SK-N-SH treated with all-trans-retinoic acid at 6 μM for 48 hours (cell line): ENCODE results near the gene YES1.

Source experiments
- ATAC-seq: fragments of 200-7000 bp; cut with Tn5 transposase; 3 replicates; pipeline ENCODE4 v1.9.1; 2020; ENCODE audit warnings: mild to moderate bottlenecking, moderate library complexity
- ARNTL ChIP-seq: fragments of 450-650 bp; formaldehyde crosslinking; IDR thresholded peaks from 2 replicates; pipeline ENCODE4 v1.5.0; 2020; ENCODE audit warnings: low read depth, mild to moderate bottlenecking, moderate library complexity, borderline replicate concordance
- BACH2 ChIP-seq: fragments of 250-450 bp; sonication (Bioruptor Pico); IDR thresholded peaks from 2 replicates; pipeline ENCODE4 v1.9.0; 2021; ENCODE audit warnings: mild to moderate bottlenecking, borderline replicate concordance
- CREB5 ChIP-seq: fragments of 250-450 bp; sonication (Bioruptor Pico); IDR thresholded peaks from 2 replicates; pipeline ENCODE4 v1.5.1; 2020; ENCODE audit warnings: low read depth, mild to moderate bottlenecking, moderate library complexity
- CSDC2 ChIP-seq: fragments of 250-450 bp; sonication (Bioruptor Pico); IDR thresholded peaks from 2 replicates; pipeline ENCODE4 v1.5.0; 2020; ENCODE audit warnings: mild to moderate bottlenecking, moderate library complexity
- GLIS3 ChIP-seq: fragments of 250-450 bp; sonication (Bioruptor Pico); IDR thresholded peaks from 2 replicates; pipeline ENCODE4 v1.5.0; 2020; ENCODE audit warnings: mild to moderate bottlenecking, moderate library complexity
- ISL1 ChIP-seq: fragments of 250-450 bp; sonication (Bioruptor Pico); IDR thresholded peaks from 2 replicates; pipeline ENCODE4 v2.1.2; 2022; ENCODE audit warnings: mild to moderate bottlenecking, moderate library complexity
- PATZ1 ChIP-seq: fragments of 250-450 bp; sonication (Bioruptor Pico); IDR thresholded peaks from 2 replicates; pipeline ENCODE4 v1.8.0; 2020; ENCODE audit warnings: mild to moderate bottlenecking, moderate library complexity, borderline replicate concordance
- POU6F1 ChIP-seq: fragments of 250-450 bp; sonication (Bioruptor Pico); IDR thresholded peaks from 2 replicates; pipeline ENCODE4 v1.8.0; 2021; ENCODE audit warnings: low read depth, mild to moderate bottlenecking, moderate library complexity, borderline replicate concordance
- RARB ChIP-seq: fragments of 250-450 bp; sonication (Bioruptor Pico); IDR thresholded peaks from 2 replicates; pipeline ENCODE4 v1.8.0; 2021; ENCODE audit warnings: mild to moderate bottlenecking, moderate library complexity
- SNAI2 ChIP-seq: fragments of 250-450 bp; sonication (Bioruptor Pico); IDR thresholded peaks from 2 replicates; pipeline ENCODE4 v1.5.0; 2020; ENCODE audit warnings: mild to moderate bottlenecking, moderate library complexity
- TCF4 ChIP-seq: fragments of 250-450 bp; sonication (Bioruptor Pico); IDR thresholded peaks from 2 replicates; pipeline ENCODE4 v1.8.0; 2021; ENCODE audit warnings: mild to moderate bottlenecking, moderate library complexity, borderline replicate concordance
- TOX ChIP-seq: fragments of 250-450 bp; sonication (Bioruptor Pico); IDR thresholded peaks from 2 replicates; pipeline ENCODE4 v1.8.0; 2021; ENCODE audit warnings: mild to moderate bottlenecking, moderate library complexity, borderline replicate concordance
- TSHZ2 ChIP-seq: fragments of 250-450 bp; sonication (Bioruptor Pico); IDR thresholded peaks from 2 replicates; pipeline ENCODE4 v1.5.0; 2020; ENCODE audit warnings: mild to moderate bottlenecking, moderate library complexity
- ZFP30 ChIP-seq: fragments of 450-650 bp; formaldehyde crosslinking; IDR thresholded peaks from 2 replicates; pipeline ENCODE4 v1.5.0; 2022; ENCODE audit warnings: mild to moderate bottlenecking, moderate library complexity
- ZNF565 ChIP-seq: fragments of 450-650 bp; formaldehyde crosslinking; conservative IDR thresholded peaks from 2 replicates; pipeline ENCODE4 v1.5.0; 2020; ENCODE audit warnings: low read depth, mild to moderate bottlenecking, moderate library complexity
- ZNF70 ChIP-seq: fragments of 450-650 bp; formaldehyde crosslinking; IDR thresholded peaks from 2 replicates; pipeline ENCODE4 v1.5.0; 2020; ENCODE audit warnings: mild to moderate bottlenecking, moderate library complexity
- ZNF8 ChIP-seq: fragments of 450-650 bp; formaldehyde crosslinking; IDR thresholded peaks from 2 replicates; pipeline ENCODE4 v1.5.0; 2020; ENCODE audit warnings: mild to moderate bottlenecking, moderate library complexity

Gene YES1

DNA sequence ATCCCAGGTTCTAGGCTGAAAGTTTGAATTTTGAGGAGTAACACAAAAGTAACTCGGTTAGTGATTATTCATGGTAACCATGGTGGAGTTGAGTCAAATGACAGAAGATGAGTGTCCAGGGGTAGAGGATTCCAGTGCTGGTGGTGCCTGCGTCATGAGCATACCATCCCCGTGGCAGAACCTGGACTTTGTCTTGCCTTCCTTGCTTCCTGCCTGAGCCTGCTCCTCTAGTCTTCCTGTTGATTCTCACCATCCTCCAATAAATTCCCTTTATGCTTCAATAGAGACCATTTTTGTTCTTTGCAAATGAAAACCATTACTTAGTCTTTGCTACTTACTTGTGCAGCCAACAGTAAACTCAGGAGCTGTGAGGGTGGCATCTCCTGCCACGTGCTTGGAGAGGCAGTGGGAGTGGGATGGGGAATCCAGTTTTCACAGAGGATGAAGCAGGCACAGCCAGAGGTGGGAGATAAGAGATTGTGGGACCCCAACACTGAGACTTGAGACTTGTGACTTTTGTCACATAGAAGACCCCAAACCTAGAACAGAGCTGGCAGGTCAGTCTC, 4.1 kb upstream of the YES1 start:
- no peak for ATAC-seq
- no peak for TF ChIP-seq ZFP30 (CRISPR knock-in tag)
- TF ChIP-seq RARB: no peak
- TF ChIP-seq TCF4 (CRISPR knock-in tag): no peak
- TF ChIP-seq, all 23 proteins: peak for 0

GRCh38 chr18:815353-815752, 3.3 kb upstream of the YES1 start:
- no peak for ATAC-seq
- TF ChIP-seq ARNTL (no peak), ZFP30 (CRISPR knock-in tag) (no peak), SNAI2 (CRISPR knock-in tag) (no peak), BACH2 (CRISPR knock-in tag) (no peak), RARB (no peak), ZNF8 (CRISPR knock-in tag) (no peak), ZNF70 (CRISPR knock-in tag) (no peak), ISL1 (no peak), ZNF565 (CRISPR knock-in tag) (no peak), GLIS3 (CRISPR knock-in tag) (no peak), PATZ1 (CRISPR knock-in tag) (no peak), CREB5 (CRISPR knock-in tag) (no peak)

DNA sequence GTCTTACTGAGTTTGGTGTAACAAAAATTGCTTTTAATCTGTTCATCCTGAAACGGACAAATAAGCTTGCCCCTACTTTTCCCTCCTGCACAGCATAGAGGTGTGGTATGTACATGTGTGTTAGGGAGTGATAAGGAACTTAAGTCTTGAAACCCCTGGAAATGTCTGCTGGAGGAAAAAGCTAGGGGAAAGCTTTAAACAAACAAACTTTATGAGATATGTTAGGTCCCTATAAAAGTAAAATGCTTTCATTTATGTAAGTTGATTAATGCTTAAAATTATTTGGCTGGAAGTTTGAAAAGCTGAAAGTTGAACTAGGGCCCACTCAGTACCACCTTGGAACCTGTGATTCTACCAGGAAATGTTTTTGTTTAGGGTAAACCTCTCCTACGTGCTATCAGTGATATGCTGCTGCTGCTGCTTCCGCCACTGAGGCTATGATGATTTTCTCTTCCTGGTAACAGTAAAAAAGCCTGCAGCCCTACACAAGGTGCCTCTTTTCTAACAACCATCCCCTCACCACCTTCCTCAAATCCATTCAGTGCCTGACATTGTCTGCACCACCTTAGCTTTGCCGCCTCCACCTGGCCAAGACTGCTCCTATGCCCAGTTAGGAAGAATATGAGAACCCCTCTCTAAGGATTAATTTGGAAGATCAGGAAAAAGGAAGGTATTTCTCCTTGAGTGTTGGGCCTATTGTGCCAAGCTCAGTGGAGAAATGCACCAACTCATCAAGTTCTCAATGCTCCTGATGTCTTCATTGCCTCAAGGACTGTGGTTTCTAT, 2.5 kb upstream of the YES1 start:
- no peak for TF ChIP-seq RARB
- TF ChIP-seq ZFP30 (CRISPR knock-in tag): no peak
- TF ChIP-seq GLIS3 (CRISPR knock-in tag): no peak
- TF ChIP-seq TSHZ2 (CRISPR knock-in tag): no peak
- TF ChIP-seq TOX (CRISPR knock-in tag): no peak
- TF ChIP-seq ZNF8 (CRISPR knock-in tag): no peak
- TF ChIP-seq CSDC2: no peak
- no peak for ATAC-seq

DNA sequence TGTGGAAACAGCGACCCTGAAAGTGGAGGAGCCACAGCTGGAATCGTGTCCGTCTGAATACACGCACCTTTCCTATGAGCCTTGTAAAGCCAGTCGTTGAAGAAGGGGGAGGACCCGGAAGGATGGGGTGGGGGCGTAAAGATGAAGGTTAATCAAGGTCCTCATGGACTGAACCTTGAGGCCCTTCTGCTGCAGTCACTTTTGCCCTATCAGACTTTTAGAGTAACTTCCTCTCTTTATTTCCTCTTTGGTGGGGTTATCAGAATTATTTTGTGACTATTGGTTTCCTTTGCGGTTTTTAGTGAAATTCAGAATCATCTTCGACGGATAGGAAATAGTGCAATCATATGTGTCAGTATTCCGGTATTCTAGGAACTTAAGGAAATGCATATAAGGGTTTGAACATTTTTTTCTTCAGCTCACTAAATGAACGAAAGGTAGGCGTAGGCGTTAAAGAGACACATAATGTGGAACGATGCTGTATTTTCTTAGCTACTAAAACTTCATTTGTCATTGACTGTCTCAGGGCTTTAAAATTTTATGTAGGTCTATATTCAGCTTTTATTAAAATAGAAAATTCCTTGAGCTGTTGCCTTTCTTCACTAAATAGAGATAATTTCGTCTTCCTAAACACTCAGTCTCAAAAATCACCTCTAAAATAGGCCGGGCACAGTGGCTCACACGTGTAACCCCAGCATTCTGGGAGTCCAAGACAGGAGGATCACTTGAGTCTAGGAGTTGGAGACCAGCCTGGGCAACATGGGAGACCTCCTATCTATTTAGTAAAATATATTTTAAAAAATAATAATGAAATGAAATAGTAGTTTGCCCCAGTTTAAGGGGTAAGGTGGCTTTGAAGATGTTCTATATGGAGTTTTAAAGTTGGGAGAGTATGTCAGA, 1.4 kb upstream of the YES1 start:
- ATAC-seq: no peak
- TF ChIP-seq ZNF8 (CRISPR knock-in tag) (no peak), TSHZ2 (CRISPR knock-in tag) (no peak), ISL1 (no peak), ZNF565 (CRISPR knock-in tag) (no peak), BACH2 (CRISPR knock-in tag) (no peak), TOX (CRISPR knock-in tag) (no peak), POU6F1 (CRISPR knock-in tag) (no peak), PATZ1 (CRISPR knock-in tag) (no peak), ZNF70 (CRISPR knock-in tag) (no peak), SNAI2 (CRISPR knock-in tag) (no peak)
